Stimulated activated naive CD8-positive, alpha-beta T cell treated with anti-CD3 and anti-CD28 coated beads, Interleukin-15, Interleukin-2, amounts not matched to agents 100 U/mL and 50 U/mL, for 24 hours (primary cell): Measurements from ENCODE around the gene FBXO3.

Experiments used
- ATAC-seq: fragments of 150-1000 bp; cut with Tn5 transposase; one replicate; pipeline ENCODE4 v1.10.0; 2021
- DNase-seq: peaks from one replicate; pipeline ENCODE4 v3.0.0; 2021

Gene FBXO3

GRCh38 chr11:33772870-33773269 lies 1.4 kb downstream of the FBXO3 start:
- ATAC-seq: no peak
- no peak for DNase-seq

- DNase-seq: no peak
- ATAC-seq: no peak
These were observed 2.0 kb downstream of the FBXO3 start for GRCh38 chr11:33772300-33772699.

- DNase-seq (no peak), ATAC-seq (no peak)
These were observed 4.1 kb downstream of the FBXO3 start for GRCh38 chr11:33770236-33770635.

GRCh38 chr11:33769542-33769941 lies 4.8 kb downstream of the FBXO3 start:
- DNase-seq: no peak
- no peak for ATAC-seq

GRCh38 chr11:33767624-33768023 lies 6.7 kb downstream of the FBXO3 start:
- ATAC-seq: no peak

GRCh38 chr11:33766085-33766484 lies 8.2 kb downstream of the FBXO3 start:
- DNase-seq: no peak
- no peak for ATAC-seq

More at GRCh38 chr11:33767624-33768023, 6.7 kb downstream of the FBXO3 start:
- DNase-seq: no peak

- no peak for ATAC-seq
These were observed 12.8 kb downstream of the FBXO3 start for GRCh38 chr11:33761471-33761870.

GRCh38 chr11:33753304-33753967 lies 20.9 kb downstream of the FBXO3 start:
- DNase-seq: no peak
- peak; percentile 85 for ATAC-seq

More at GRCh38 chr11:33761471-33761870, 12.8 kb downstream of the FBXO3 start:
- DNase-seq: no peak

GRCh38 chr11:33751878-33752277 lies 22.4 kb downstream of the FBXO3 start:
- ATAC-seq: no peak

GRCh38 chr11:33747979-33748378 lies 26.3 kb downstream of the FBXO3 start:
- DNase-seq (no peak), ATAC-seq (no peak)

More at GRCh38 chr11:33751878-33752277, 22.4 kb downstream of the FBXO3 start:
- no peak for DNase-seq

GRCh38 chr11:33743291-33743690 lies 31.0 kb downstream of the FBXO3 start:
- ATAC-seq (no peak), DNase-seq (no peak)

- DNase-seq (no peak), ATAC-seq (no peak)
These were observed 32.0 kb downstream of the FBXO3 start for GRCh38 chr11:33742249-33742851.

GRCh38 chr11:33741806-33742205 lies 32.5 kb downstream of the FBXO3 start:
- ATAC-seq (no peak), DNase-seq (no peak)

GRCh38 chr11:33737362-33737821 lies 36.9 kb downstream of the FBXO3 start:
- DNase-seq: no peak
- no peak for ATAC-seq

GRCh38 chr11:33736148-33736812 lies 38.0 kb downstream of the FBXO3 start, which contains the start of gene CD59:
CD59 (minus strand) TSS chr11:33736423; CDS start chr11:33722445, 13,978 bp downstream.
- peak; percentile 93 for DNase-seq
- peak; percentile 66 for ATAC-seq

- DNase-seq (peak; percentile 58), ATAC-seq (peak; percentile 28)
These were observed 38.8 kb downstream of the FBXO3 start for GRCh38 chr11:33735271-33736147.

- DNase-seq (no peak), ATAC-seq (no peak)
These were observed 39.7 kb downstream of the FBXO3 start for GRCh38 chr11:33734441-33735270.

GRCh38 chr11:33733980-33734379 lies 40.3 kb downstream of the FBXO3 start:
- ATAC-seq: no peak
- DNase-seq: no peak

- DNase-seq (peak; percentile 37), ATAC-seq (peak; percentile 74)
These were observed 42.4 kb downstream of the FBXO3 start for GRCh38 chr11:33731723-33732531.

GRCh38 chr11:33730716-33731115 lies 43.6 kb downstream of the FBXO3 start:
- DNase-seq: no peak

More at GRCh38 chr11:33730716-33731115, 43.6 kb downstream of the FBXO3 start:
- ATAC-seq: no peak
